GM18499 (cell line): ENCODE measurements around the gene RAB11FIP4.
"Not testable (repeated sequence)": the region's sequence is repeated elsewhere in the genome, so short reads cannot be mapped to it uniquely, and the experiment has no call there.

Source experiments
- ATAC-seq: cut with Tn5 transposase; IDR thresholded peaks from one replicate; pipeline ENCODE4 v1.9.1; 2021; ENCODE audit warnings: moderate number of reproducible peaks; ENCODE audit not compliant: insufficient read depth, unreplicated experiment

RAB11FIP4 gene

DNA sequence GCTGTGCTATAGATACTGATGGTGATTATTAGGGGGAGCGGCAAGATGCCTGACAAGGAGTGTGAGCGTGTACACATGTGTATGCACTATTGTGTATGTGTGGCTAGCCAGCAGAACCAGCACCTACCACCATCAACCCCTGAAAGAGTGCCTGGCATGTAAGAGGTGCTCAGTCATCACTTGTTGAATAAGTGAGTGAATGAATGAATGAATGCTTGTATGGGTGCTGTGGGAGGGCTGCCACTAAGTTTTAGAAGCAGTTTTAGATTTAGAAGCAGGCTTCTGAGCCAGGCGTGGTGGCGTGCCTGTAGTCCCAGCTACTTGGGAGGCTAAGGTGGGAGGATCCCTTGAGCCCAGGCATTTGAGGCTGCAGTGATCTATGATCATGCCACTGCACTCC lies 37.0 kb downstream of the RAB11FIP4 start:
- no peak for ATAC-seq

DNA sequence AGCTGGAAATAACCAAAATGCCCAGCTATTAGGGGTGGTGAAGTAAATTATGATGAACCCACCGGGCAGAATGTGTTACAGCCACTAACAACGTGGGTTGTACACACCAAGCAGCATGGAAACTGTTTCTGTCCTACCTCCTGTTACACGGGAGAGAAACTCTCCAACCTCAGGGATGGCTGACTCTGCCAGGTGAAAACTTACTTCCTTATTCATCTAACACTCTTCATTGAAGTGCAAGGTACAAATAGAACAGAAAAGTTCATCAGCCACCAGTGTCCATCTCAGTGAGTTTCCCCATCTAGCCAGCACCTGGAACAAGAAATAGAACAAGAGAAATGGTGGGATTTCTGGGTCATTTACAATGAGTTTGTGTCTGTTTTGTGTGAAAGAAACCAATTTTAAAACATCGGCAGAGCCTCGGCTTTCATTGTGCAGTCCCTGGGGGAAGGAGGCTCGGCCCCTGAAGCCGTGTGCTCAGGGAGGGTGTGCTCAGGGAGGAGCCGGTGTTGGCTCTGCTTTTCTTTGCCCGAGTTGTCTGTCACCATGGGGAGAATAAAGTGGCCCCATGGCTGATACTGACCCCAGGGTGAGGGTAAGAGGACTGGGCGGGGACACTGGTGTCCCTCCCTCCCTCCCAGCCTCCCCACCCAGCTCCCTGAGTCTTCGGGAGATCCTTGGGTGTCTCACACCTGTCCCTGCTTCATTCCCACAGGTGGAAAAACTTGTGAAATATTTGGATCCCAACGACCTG lies 39.8 kb downstream of the RAB11FIP4 start:
- ATAC-seq = no peak

DNA sequence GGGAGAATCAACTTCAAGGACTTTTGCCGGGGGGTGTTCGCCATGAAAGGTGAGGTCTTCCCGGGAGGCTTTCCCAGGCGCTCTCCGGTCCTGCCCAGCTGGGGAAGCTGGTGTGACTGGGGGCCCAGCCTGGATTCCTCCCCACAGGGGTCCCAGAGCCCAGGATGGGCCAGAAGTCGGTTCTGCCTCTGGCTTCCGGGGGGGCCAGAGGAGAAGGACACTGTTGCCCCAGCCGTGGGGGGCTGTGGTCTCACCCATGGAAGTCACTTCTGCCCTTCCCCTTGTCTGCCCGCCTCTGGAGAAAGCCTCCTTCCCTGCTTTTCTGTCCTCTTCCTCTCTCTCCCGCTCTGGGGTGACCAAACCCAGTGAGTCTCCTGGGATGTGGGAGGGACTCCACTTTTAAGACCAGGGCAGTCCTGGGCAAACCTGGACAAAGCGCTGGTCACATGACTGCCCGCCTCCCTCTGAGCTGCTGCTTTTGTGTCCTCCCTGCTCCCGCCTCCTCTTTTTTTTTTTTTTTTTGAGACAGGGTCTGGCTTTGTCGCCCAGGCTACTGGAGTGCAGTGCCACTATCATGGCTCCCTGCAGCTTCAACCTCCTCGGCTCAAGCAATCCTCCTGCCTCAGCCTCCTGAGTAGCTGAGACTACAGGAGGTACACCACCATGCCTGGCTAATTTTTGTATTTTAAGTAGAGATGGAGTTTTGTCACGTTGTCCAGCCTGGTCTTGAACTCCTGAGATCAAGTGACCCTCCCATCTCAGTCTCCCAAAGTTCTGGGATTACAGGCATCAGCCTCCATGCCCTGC lies 40.6 kb downstream of the RAB11FIP4 start:
- ATAC-seq = no peak

DNA sequence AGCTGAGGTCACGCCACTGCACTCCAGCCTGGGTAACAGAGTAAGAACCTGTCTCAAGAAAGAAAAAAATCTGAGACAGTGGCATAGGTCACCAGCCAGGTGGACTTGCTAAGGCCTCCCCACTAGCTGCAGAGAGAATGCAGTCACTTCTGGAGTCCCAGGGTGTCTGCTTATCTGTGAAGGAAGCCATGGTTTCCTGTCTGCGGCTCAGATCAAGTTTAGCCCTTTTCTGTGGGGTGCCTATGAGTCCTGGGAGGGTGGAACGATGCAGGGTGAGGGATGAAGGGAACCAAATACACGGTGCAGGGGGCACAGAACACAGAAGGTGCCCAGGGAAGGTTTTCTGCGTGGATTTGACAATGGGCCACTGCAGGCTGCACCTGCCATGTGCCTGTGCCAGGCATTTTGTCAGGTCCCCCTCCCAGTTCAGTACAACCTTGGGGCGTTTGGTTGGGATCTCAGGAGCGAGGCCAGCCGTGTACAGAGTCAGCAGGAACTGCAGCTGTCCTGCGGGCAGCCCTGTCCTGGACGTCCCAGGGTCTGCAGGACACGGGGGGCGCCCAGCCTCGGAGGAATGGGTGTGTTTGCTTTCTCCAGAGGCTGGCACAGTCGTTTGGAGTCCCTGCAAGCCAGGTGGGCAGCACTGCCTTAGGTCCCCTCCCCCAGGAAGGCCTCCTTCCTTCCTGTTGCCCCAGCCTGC lies 41.8 kb downstream of the RAB11FIP4 start:
- ATAC-seq = no peak

DNA sequence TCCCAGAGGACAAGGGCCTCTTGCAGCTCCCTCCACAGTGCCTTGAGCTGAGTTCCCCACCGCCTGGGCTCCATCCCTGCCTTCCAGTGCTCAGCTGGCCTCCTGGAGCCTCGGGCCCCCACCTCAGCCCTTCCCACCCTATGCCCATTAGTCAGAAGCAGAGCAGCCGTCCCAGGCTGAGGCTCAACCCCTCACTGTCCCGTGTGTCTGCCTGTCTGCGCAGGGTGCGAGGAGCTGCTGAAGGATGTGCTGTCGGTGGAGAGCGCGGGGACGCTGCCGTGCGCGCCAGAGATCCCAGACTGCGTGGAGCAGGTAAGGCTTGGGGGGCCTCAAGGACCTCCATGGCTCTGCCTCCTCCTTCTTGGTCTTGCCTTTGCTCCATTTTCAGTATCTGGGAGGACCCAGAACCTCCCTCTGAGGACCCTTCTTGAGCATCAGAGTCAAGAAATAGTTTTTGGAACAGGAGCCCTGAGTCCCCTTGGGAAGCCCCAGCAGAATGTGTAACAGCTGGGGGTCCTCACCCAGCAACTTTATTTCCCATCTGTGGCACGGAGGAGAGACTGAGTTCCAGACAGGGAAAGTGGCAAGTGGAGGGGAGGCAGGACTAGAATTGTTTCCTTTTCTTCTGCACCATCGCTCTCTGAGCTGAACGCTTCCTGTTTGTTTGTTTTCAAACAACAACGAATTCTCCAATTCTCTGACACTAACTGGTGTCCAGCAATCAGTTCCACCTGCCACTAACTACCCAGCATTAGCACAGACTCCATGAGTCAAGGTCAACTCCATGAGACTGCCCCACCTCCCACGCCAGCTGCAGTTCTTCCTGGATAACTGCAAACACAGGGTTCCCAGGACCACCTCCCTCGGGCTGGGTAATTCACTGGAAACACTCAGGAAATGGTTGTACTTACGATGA lies 42.6 kb downstream of the RAB11FIP4 start:
- no peak for ATAC-seq

DNA sequence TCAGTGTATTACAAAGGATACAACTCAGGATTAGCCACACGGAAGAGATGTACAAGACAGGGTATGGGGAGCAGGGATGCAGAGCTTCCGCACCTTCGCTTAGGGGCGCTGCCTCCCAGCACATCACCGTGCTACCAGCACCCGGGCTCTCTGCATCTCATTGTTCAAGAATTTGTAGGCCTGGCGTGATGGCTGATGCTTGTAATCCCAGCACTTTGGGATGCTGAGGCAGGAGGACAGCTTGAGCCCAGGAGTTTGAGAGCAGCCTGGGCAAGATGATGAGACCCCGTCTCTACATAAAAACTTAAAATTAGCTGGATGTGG lies 43.2 kb downstream of the RAB11FIP4 start:
- ATAC-seq = no peak

GRCh38 chr17:31435581-31435980 lies 44.1 kb downstream of the RAB11FIP4 start:
- ATAC-seq = no peak

DNA sequence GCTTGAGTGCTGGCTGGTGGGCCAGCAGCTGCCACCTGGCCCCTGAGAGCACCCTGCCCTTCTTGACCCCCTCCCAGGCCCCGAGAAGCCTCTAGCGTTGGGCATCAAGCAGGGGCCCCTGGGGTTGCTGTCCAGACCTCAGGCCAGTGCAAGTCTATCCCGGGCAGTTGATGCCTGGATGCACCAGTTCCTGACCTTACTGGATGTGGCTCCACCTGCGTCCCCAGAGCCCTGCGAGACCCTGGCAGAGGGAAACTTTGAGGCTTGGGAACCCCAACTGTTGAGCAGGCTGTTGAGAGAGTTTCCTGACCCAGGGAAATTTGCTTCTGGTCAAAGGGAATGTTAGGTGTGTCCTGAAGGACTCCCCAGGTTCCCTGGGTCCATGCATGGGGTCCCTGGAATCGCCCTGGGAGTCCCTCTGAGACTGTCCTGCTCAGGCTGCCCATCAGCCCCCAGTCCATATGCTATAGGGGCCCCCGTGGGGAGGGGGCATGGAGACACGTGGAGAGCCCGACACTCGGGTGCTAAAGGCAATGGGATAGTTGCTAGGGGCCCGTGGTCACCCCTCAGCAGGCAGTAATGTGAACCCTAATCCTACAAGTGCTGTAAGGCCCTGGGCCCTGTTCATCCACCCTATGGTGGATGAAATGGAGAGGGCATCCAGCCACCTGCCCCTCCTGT lies 46.4 kb downstream of the RAB11FIP4 start:
- no peak for ATAC-seq

- ATAC-seq = no peak
Measured at GRCh38 chr17:31439716-31440115, 48.2 kb downstream of the RAB11FIP4 start.

DNA sequence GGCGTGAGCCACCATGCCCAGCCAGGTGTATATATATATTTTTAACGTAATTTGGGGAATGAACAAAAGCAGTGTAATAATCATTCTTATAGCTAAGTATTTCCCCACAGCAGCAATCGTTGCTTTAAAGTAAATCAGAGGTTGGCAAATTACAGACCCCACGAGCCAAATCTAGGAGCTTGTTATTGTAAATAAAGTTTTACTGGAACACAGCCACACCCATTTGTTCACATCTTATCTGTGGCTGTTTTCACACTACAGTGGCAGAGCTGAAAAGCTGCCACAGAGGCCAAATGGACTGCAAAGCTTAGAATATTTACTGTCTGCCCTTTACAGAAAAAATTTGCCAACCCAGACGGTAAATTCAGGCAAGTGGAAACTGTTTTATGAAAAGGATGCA lies 50.8 kb downstream of the RAB11FIP4 start:
- ATAC-seq = no peak

DNA sequence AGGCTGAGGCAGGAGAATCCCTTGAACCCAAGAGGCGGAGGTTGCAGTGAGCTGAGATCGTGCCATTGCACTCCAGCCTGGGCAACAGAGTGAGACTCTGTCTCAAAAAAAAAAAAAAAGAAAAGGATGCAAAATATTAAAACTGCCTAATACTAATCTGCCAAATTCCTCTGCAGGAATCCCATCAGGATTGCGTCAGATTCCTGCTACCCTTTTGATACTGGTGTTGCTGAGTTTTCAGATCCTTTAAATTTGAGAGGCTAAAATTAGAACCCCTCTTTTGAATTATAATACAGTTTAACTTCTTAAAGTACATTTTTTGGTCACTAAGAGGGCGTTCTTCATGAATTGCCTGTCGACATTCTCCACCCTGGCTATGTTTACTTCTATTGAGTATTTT lies 51.4 kb downstream of the RAB11FIP4 start:
- not testable (repeated sequence) for ATAC-seq

DNA sequence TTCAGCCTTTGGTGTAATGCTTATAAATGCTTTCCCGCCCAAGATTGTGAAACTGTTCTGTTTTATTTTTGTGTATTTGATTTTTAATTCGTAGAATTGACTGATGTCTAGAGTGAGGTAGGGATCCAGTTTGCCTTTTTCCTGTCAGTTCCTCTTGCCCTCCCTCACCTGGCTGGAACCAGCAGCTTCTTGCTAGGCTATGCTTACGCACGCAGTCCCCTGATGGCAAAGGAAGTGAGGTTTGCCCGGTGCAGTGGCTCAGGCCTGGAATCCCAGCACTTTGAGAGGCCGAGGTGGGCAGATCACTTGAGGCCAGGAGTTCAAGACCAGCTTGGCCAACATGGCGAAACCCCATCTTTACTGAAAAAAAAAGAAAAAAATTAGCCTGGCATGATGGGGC lies 51.9 kb downstream of the RAB11FIP4 start:
- no peak for ATAC-seq

DNA sequence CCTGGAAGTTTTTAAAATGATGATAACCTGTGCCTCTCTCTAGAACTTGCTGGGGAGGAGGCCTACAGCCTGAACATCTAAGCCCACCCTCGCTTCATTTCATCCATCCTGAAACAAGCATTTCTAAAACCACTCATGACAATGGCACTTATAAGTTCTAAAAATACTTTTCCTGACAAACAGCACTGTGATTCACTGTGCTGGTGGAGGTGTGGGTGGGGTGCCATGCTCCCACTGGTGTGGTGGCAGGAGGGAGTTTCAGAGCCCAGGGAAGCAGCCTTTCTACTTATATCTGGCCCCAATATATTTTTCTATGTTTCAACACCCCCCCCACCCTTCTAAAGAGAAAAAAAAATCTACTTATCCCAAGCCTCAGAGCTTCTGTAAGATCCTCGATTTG lies 52.6 kb downstream of the RAB11FIP4 start:
- no peak for ATAC-seq

DNA sequence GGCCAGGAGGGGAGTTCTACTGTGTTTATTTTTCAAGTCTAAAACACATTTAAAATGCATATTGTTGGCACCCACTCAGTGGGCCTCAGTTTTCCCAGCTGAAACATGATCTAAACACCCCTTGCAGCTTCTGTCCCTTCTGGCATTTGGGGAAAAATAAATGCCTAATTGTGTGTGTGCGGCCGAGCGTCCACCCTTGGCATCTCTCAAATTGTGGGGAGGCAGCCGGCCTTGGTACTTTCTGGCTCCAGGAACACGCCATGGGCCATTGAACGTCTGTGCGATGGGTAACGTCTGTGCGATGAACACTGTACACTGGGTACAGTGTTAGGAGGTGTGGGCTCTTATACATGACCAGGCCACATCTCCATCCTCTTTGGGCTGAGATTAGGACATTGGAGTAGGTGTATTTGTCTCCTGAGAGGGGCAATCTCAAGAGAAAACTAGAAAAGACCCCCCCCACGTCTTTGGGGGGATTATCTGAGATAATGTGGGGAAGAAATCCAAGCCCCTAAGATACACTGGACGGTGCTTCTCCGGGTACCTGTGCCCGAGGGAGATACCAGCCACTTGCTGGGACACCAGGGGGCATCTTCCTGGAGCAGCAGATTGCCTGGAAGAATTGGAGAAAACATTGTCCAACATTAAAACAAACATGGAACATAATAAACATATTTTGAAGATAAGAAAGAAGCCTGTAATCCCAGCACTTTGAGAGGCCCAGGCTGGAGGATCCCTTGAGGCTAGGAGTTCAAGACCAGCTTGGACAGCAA lies 54.9 kb downstream of the RAB11FIP4 start:
- no peak for ATAC-seq

DNA sequence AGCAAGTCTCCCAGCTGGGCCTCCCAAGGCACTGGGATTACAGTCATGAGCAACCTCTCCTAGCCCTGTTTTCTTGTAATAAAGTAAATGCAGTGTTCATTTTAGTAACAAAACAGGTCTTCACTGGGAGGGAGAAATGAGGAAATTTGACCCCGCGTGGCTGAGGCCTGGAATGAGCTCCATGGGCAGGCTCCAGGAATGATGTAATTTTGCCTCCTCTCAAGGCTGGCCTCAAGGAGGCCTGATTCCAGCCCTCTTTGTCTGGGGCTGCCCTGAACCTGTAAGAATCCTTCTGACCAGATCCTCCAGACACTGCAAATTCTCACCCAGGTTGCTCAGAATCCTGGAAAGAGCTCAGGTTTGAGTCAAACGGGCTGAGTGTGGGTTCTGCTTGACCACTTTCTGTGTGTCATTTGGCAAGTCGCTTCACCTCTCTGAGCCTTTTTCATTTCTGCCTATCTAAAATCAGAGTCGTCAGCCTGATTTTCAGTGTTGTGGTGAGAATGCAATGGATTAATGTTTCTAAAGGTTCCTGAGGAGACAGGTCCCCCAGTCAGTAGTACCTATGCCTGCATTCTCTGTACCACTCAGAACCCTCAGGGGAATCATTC lies 57.1 kb downstream of the RAB11FIP4 start:
- ATAC-seq = no peak

DNA sequence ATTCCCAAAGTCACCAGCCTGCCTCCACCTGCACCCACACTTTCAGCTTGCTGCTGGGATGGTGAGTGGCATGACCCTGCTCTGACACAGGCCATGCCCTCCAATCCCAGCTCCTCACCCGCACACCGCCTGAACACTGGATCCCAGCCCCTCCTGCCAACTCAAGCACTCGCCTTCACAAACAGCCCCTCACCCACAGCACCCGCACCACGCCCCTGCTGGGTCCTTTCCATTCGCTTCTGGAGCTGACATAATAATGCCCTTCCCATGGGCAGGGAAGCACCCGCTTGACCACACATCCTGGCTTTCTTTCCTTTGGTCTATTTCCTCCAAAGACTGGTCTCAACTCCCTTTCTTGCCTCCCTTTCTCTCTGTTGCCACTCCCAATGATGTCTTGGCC lies 57.6 kb downstream of the RAB11FIP4 start:
- no peak for ATAC-seq

DNA sequence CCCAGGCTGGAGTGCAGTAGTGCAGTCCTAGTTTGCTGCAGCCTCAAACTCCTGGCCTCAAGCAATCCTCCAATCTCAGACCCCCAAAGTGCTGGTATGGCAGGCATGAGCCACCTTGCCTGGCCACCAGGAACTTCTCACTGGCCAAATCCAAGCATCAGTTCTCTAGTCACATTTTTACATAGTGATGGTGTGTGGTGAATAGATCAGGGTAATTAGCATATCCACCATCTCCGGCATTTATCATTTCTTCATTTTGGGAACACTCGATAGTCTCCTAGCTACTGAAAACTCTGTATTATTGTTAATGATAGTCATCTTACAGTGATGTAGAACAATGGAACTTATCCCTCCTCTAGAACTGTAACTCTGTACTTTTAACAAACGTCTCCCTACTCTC lies 58.3 kb downstream of the RAB11FIP4 start:
- ATAC-seq = no peak

- ATAC-seq = no peak
Measured at GRCh38 chr17:31452101-31452500, 60.6 kb downstream of the RAB11FIP4 start.
